Bone marrow (tissue), 2 donors: ENCODE results near the gene HYAL4.

Source experiments
- DNase-seq, 2 donors: peaks; one replicate each; lab custom pipeline; 2025; lab: John Stamatoyannopoulos, UW

The HYAL4 gene

GRCh38 chr7:123916240-123916724 lies 71.3 kb downstream of the HYAL4 start:
- no peak for DNase-seq

DNA sequence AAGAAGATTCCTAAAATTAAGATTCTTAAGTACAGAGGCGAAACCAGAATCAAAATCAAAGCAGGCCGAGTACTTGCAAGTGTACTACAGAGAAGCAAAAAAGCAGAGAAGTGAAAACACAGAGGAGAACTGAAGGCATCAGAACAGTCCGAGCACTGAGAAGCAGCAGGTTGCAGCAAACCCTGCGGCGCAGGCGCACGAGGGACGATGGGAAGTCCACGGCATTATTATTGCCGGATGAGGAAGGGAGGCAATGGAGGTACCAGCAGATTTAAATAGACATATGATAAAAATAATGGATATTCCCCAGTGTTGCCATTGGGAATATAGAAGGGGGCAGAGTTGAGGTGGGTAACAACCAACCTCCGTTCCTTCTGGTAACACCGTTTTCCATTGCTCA lies 72.9 kb downstream of the HYAL4 start:
- DNase-seq, result no peak

- no peak for DNase-seq
Observed at GRCh38 chr7:123918309-123918708, 73.3 kb downstream of the HYAL4 start.

DNA sequence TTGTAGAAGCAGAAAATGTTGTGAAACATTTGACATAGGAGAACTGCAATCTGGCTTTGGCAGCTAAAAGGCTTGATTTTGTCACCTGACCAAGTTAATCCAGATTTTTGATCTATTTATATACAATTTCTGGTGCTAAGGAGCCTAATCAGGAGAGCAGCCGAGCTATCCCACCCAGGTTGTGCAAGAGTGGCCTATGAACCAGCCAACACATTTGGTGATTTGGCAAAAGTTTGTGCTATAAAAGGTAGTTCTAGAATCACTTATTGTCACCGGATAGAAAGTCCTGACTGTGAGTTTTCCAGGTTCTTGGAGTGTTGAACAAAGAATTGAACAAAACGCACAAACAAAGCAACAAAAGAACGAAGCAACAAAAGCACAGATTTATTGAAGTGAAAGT lies 78.6 kb downstream of the HYAL4 start:
- DNase-seq, result no peak

DNA sequence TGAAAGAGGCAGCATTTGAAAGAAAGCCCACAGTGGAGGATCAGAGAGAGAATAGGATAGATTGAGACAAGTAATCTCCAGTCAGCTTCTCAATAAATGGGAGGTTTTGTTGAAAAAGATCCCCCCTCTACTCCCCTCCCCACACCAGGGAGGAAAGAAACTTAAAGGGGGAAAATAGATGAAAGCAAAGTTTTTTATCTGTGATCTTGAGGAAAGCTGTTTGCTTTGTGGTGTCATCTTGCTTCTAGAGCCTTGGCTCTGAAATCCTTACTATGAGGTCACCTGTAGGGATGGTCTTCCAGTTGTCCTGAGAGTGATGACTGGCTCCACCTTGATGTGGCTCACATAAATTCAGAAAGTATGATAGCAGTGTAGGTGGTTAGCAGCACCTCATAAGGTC lies 80.0 kb downstream of the HYAL4 start, which contains the start of gene SPAM1:
Gene SPAM1, plus strand, starts transcription at position 301 of the 400 bp plus-strand sequence. CDS start 28,330 bp downstream, outside the sequence.
- no peak for DNase-seq
